GM10847 (cell line): Measurements from ENCODE around the gene AUTS2.

Experiments
- POLR2A ChIP-seq: IDR thresholded peaks from 2 replicates; pipeline ENCODE4 v1.6.1; 2011; ENCODE audit not compliant: insufficient read length; ENCODE audit errors: extremely low read depth

The AUTS2 gene

GRCh38 chr7:69908454-69908853, 310.2 kb downstream of the AUTS2 start:
- TF ChIP-seq POLR2A, result no peak

GRCh38 chr7:69910150-69910549, 311.9 kb downstream of the AUTS2 start:
- TF ChIP-seq POLR2A, result no peak

DNA sequence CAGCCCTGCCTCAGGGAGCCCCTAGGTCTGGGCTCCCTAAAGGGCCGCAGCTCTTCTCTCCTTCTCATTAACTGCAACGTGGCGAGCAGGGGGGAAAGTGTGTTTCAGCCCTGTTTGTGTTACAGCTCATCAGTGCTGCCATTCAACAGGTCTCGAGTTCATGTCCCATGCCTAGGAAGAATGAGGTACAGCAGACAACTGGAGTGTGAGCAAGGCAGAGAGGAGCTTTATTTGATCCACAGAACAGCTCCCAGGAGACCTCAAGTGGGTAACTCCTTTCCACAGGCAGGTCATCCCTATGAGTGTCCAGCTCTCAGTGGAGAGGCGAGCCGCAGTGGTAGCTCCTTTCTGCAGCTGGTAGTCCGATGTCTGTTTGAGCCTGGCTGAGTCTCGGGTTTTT, 313.1 kb downstream of the AUTS2 start:
- no peak for TF ChIP-seq POLR2A

DNA sequence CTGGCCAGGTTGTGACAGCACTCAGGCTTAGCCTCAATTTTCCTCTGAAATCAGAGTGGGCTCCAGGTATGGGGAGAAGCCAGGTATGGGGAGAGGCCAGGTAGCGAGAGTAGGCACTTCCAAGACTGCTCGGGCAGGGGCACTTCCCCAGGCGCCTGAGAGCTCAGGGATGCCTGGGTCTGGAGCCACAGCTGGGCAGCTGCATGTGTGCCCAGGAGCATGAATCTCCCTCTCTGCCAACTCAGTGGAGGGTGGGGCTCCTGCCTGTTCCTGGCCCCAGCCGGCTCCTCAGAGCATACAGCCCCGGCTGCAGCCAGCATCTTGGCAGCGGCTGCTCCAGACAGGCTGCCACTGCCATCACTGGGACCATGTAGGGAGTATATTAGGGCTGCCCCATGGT, 313.9 kb downstream of the AUTS2 start:
- TF ChIP-seq POLR2A, result no peak

- TF ChIP-seq POLR2A, result no peak
Measured at GRCh38 chr7:69912846-69913245, 314.6 kb downstream of the AUTS2 start.

GRCh38 chr7:69919426-69920111, 321.3 kb downstream of the AUTS2 start:
- TF ChIP-seq POLR2A, result no peak

GRCh38 chr7:69920797-69921196, 322.5 kb downstream of the AUTS2 start:
- TF ChIP-seq POLR2A, result no peak

DNA sequence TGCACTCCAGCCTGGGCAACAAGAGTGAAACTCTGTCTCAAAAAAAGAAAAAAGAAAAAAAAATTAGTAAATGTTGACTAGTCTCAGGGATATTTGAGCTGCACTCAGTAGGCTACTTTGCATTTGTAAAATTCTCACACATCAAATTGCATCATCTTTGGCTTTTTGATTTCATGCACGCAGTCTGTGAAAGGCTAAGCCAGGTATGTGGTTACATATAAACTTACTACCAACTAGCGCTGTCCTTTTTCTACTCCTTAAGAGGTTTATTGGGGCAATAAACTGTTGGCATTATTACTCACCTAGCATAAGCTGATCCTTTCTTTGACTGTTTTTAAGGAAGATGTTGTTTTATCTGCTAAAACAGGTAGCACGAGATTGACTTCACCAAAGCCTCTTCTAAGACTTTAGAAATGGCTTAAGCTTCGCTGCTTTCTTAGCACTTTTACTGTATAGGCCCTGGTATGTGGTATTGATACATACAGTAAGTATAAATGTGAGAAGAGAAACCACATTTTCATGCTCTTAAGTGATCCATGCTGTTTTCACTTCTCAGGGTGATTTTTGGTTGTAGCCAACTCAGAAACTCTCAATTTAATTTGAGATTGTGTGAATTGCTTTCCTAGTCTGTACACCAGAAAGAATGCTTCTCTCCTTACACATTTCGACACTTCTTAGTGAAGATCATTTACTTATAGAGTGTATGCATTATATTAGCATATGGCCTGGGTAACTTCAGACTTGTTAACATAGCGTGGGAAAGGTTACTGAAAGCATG, 323.9 kb downstream of the AUTS2 start:
- no peak for TF ChIP-seq POLR2A

DNA sequence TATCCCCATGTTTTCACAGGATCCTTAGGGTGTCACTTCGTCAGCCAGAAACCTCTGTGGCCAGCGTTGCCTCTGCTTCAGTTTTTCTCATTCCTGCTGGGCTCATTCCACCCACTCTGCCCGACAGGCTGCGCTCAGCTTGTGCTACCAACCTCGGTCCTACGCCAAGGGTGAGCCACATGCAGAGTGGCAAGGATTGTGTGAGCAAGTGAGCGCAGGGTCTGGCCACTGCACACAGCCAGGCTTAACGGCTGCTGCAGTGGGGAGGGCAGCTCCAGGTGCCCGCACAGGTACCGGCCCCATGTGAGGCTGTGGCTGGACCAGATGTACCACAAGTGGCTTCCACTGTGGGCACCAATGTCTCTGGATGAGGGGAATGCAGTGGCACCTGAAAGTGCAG, 329.2 kb downstream of the AUTS2 start:
- no peak for TF ChIP-seq POLR2A

GRCh38 chr7:69928621-69929020, 330.3 kb downstream of the AUTS2 start:
- TF ChIP-seq POLR2A, result no peak

DNA sequence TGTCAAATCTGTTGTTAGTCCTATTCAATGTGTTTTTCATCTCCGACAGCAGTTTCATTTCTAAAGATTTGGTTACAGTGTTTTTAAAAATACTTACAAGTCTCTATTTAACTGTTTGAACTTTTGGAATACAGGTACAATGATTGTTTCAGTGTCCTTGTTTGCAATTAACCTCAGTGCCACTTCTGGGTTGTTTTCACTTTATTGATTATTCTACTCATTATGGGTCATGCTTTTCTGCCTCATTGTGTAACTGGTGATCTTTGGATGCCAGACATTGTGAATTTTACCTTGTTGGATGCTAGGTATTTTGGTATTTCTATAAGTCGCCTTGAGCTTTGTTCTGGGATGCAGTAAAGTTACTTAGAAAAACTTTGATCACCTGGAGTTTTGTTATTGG, 331.3 kb downstream of the AUTS2 start:
- no peak for TF ChIP-seq POLR2A

GRCh38 chr7:69932034-69932628, 333.9 kb downstream of the AUTS2 start:
- no peak for TF ChIP-seq POLR2A

DNA sequence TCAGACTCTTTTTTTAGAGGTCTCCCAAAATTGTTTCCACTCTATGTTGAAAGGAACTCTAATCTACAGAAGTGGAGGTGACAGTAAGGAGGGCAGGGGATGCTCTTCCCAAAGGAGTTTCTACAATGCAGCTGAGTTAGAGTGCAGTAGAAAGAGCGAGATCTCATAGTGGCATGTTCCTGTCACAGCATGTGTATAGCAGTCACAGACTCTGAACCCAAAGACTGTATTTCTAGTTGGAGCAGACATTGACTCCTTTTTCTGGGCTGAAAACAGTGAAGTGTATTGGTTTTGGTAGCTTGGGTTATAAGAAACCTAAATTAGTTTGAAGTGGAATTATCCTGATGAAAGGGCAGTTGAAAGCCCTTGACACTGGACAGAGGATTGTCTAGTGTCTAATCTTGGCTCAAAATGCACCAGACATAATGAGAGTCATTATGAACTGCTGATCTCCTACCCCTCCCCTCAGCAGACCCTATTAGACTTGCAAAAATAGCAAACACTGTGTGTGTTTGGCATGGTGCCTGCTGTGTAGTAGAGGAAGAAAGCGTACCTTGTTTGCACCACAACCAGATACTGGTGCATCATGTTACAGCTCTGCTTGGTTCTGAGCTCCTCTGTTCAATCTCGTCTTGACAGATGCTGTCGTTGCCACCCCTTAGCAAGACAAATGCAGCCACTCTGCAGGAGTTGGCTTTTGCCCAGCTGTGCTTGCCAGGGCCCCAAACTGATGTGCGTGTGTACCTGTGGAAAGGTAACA, 336.0 kb downstream of the AUTS2 start:
- TF ChIP-seq POLR2A, result no peak

DNA sequence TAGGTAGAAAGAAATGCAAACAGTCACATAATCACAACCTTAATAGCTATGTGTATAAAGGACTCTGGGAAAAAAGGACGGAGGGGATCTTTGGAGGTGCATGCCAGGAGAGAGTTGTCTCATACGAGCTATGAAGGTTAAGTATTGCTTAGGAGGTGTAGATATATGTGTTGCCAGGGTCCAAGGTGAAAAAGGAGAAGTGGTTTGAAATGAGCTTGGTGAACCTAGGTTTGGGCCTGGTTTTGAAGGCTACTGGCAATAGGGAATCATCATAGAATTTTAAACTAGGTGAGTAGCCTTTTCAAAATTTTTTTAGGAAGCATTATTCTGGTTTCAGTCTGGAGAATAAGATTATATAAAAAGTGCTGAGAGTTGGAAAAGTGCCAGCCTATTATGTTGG, 336.8 kb downstream of the AUTS2 start:
- TF ChIP-seq POLR2A, result no peak

GRCh38 chr7:69937097-69937496, 338.8 kb downstream of the AUTS2 start:
- no peak for TF ChIP-seq POLR2A

- no peak for TF ChIP-seq POLR2A
Measured at GRCh38 chr7:69939317-69939716, 341.0 kb downstream of the AUTS2 start.
